LNCAP (cell line): Measurements from ENCODE around the gene RPL32.

Source experiments
- CTCF ChIP-seq: fragments of 450-650 bp; IDR thresholded peaks from 2 replicates; pipeline ENCODE4 v1.5.1; 2017; ENCODE audit warnings: mild to moderate bottlenecking

The RPL32 gene

GRCh38 chr3:12841149-12841969, at the start of gene RPL32:
TSS of gene RPL32 (minus strand) at chr3:12841565. CDS start at chr3:12840237, 1,328 bp downstream.
- peak; percentile 83 for TF ChIP-seq CTCF

- no peak for TF ChIP-seq CTCF
Observed at GRCh38 chr3:12890610-12891390, 49.4 kb upstream of the RPL32 start.

- no peak for TF ChIP-seq CTCF
Observed at GRCh38 chr3:12886736-12887135, 45.4 kb upstream of the RPL32 start.

DNA sequence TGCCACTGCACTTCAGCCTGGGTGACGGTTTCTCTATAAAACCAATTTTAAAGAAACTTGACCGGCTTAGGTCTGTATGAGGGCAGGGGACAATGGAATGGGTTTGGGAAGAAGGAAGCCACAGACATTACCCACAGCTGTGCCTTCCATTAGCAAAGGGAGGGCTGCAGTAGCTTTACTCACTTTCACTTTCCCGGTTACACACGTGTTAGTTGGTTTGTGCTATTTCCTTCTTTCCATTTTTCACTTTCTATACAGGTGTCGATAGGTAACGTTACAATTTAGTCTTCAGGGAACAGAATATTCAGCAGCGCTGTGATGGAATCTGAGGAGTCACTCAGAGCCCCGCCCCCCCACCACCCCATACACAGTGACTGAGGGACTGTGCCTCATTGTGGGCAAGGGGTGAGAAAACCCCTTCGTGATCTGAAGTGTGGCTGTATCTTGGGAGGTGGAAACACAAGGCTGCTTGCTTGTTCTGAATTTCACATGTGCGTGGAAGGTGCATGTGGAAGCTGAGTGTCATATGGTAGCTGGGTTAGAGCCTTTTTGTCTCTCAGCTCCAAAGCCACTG, 44.8 kb upstream of the RPL32 start:
- TF ChIP-seq CTCF = no peak

DNA sequence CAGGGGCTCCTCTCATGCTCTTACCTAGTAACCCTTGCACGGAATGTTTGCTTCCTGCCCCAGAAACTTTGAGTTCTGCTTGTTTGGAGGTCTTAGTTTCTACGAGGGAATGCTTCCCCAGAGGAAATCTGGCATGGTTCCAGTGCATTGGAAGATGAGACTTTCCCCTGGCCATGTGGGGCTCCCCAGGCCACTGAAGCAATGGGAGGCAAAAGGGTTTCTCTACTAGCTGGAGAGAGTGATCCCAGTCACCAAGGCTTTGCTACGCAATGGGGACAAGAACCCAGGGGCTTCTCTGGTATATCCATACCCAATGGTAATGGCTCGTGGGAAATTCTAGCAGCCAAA, 44.2 kb upstream of the RPL32 start:
- TF ChIP-seq CTCF = no peak

GRCh38 chr3:12884790-12885582, 43.6 kb upstream of the RPL32 start:
- TF ChIP-seq CTCF = no peak

DNA sequence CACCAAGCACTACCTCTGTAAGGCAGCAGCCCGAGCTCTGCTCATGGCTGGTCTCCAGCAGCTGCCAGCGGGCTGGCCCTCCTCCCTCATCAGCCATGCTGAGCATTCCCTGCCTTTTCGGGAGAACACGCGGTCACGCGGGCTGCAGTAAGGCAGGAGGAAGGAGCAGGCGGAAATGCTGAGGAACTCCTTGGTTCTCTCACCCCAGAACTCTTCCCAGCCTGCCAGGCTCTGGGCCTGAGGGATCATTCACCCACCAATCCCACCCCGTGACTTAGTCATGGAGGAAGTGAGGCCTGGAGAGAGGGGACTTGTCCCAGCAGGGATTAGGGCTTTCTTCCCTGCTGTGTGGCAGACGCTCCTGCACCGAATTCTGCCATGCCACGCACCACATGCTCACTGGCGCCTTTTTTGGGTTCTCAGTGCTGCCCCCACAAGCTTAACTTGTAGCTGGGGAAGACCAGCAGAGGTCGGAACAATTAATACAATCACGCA, 42.9 kb upstream of the RPL32 start:
- TF ChIP-seq CTCF = no peak
